GM23338 (cell line): ENCODE measurements around the gene ATP5MC2. TPM values are rescaled to one million over a fixed set of nuclear protein-coding genes. Genes with fewer than 3 reads are reported as not detected.

Experiments used
- ATAC-seq: fragments of 200-7000 bp; cut with Tn5 transposase; 3 replicates; pipeline ENCODE4 v1.9.1; 2020
- DNase-seq: peaks from one replicate; pipeline ENCODE4 v3.0.0-alpha.2; 2015; ENCODE audit warnings: low spot score
- H2AFZ ChIP-seq: fragments of 200-600 bp; sonication (generic); 2 replicates; pipeline ENCODE4 v1.8.0; 2016; ENCODE audit warnings: antibody characterized with exemption, mild to moderate bottlenecking, moderate library complexity
- H3F3A ChIP-seq: fragments of 200-600 bp; sonication (generic); replicated peaks from 2 replicates; pipeline ENCODE4 v1.8.0; 2017; ENCODE audit warnings: antibody characterized with exemption, mixed run types, low read depth
- H3K27ac ChIP-seq: fragments of 200-600 bp; sonication (generic); 2 replicates; pipeline ENCODE4 v1.6.1; 2016; ENCODE audit warnings: low read depth
- H3K27me3 ChIP-seq: fragments of 200-600 bp; sonication (generic); 2 replicates; pipeline ENCODE4 v1.8.0; 2016; ENCODE audit warnings: mild to moderate bottlenecking, mixed run types, moderate library complexity; ENCODE audit not compliant: insufficient read depth
- H3K36me3 ChIP-seq: fragments of 200-600 bp; sonication (generic); 2 replicates; pipeline ENCODE4 v1.8.0; 2016; ENCODE audit warnings: mild to moderate bottlenecking; ENCODE audit not compliant: insufficient read depth
- H3K4me1 ChIP-seq: fragments of 200-600 bp; sonication (generic); 2 replicates; pipeline ENCODE4 v1.8.0; 2016; ENCODE audit warnings: mild to moderate bottlenecking, moderate library complexity; ENCODE audit not compliant: insufficient read depth
- H3K4me2 ChIP-seq: fragments of 200-600 bp; sonication (generic); 2 replicates; pipeline ENCODE4 v1.7.1; 2017; ENCODE audit warnings: mixed run types
- H3K4me3 ChIP-seq: fragments of 200-600 bp; sonication (generic); 2 replicates; pipeline ENCODE4 v1.6.1; 2016; ENCODE audit warnings: mixed run types
- H3K79me2 ChIP-seq: fragments of 200-600 bp; sonication (generic); replicated peaks from 2 replicates; pipeline ENCODE4 v1.8.0; 2017; ENCODE audit warnings: mild to moderate bottlenecking; ENCODE audit not compliant: insufficient read depth
- H3K9me2 ChIP-seq: fragments of 200-600 bp; sonication (generic); 2 replicates; pipeline ENCODE4 v1.8.0; 2017; ENCODE audit not compliant: insufficient read depth
- H4K20me1 ChIP-seq: fragments of 200-600 bp; sonication (generic); replicated peaks from 2 replicates; pipeline ENCODE4 v1.8.0; 2017; ENCODE audit warnings: mild to moderate bottlenecking; ENCODE audit not compliant: insufficient read depth
- H3K27ac Mint-ChIP-seq: 2 replicates; pipeline ENCODE4 v1.8.0; 2020; ENCODE audit warnings: inconsistent platforms, mild to moderate bottlenecking, moderate library complexity, mixed read lengths
- H3K27me3 Mint-ChIP-seq: 3 replicates; pipeline ENCODE4 v1.8.0; 2022; ENCODE audit warnings: low read depth, mild to moderate bottlenecking, moderate library complexity, mixed read lengths, inconsistent platforms; ENCODE audit not compliant: insufficient read depth, poor library complexity
- H3K36me3 Mint-ChIP-seq: 3 replicates; pipeline ENCODE4 v1.8.0; 2021; ENCODE audit warnings: low read depth, mild to moderate bottlenecking, inconsistent platforms, moderate library complexity, mixed read lengths
- H3K4me1 Mint-ChIP-seq: 3 replicates; pipeline ENCODE4 v1.8.0; 2020; ENCODE audit warnings: mild to moderate bottlenecking, inconsistent platforms, mixed read lengths
- H3K4me3 Mint-ChIP-seq: 3 replicates; pipeline ENCODE4 v1.8.0; 2021; ENCODE audit warnings: moderate library complexity, mild to moderate bottlenecking, inconsistent platforms, mixed read lengths
- H3K9me3 Mint-ChIP-seq: 3 replicates; pipeline ENCODE4 v1.8.0; 2020; ENCODE audit warnings: moderate library complexity, mild to moderate bottlenecking, inconsistent platforms, mixed read lengths
- CREB1 ChIP-seq: fragments of 250-450 bp; sonication (Bioruptor Pico); IDR thresholded peaks from 2 replicates; pipeline ENCODE4 v1.5.0; 2020; ENCODE audit warnings: low read depth, mild to moderate bottlenecking, moderate library complexity
- CTCF ChIP-seq, 2 experiments: fragments of 200-600 bp in 1 of 2; sonication (generic) in 1 of 2; conservative IDR thresholded peaks; 2 replicates each; pipeline versions ENCODE4 v1.5.1 to v1.6.1; 2016 to 2017; ENCODE audit warnings: antibody characterized with exemption in 2 of 2, low read depth in 2 of 2, mild to moderate bottlenecking in 2 of 2, moderate library complexity in 1 of 2
- ETS1 ChIP-seq: IDR thresholded peaks from 2 replicates; pipeline ENCODE4 v1.6.1; 2016; ENCODE audit warnings: antibody characterized with exemption
- EZH2 ChIP-seq: fragments of 200-600 bp; sonication (generic); IDR thresholded peaks from one replicate; pipeline ENCODE4 v1.8.0; 2017; ENCODE audit warnings: antibody characterized with exemption, mild to moderate bottlenecking, low read depth; ENCODE audit not compliant: unreplicated experiment
- EZH2phosphoT487 ChIP-seq: fragments of 200-600 bp; sonication (generic); IDR thresholded peaks from one replicate; pipeline ENCODE4 v1.8.1; 2018; ENCODE audit warnings: antibody characterized with exemption; ENCODE audit not compliant: unreplicated experiment
- JUNB ChIP-seq: IDR thresholded peaks from one replicate; pipeline ENCODE4 v1.6.1; 2016; ENCODE audit warnings: antibody characterized with exemption; ENCODE audit not compliant: unreplicated experiment
- NANOG ChIP-seq: IDR thresholded peaks from 2 replicates; pipeline ENCODE4 v1.6.1; 2016; ENCODE audit warnings: antibody characterized with exemption, borderline replicate concordance
- POLR2AphosphoS5 ChIP-seq: IDR thresholded peaks from 2 replicates; pipeline ENCODE4 v1.6.1; 2016; ENCODE audit warnings: antibody characterized with exemption, low read depth
- REST ChIP-seq: IDR thresholded peaks from one replicate; pipeline ENCODE4 v1.6.1; 2018; ENCODE audit warnings: antibody characterized with exemption; ENCODE audit not compliant: unreplicated experiment
- STAT1 ChIP-seq: IDR thresholded peaks from one replicate; pipeline ENCODE4 v1.6.1; 2016; ENCODE audit warnings: antibody characterized with exemption; ENCODE audit not compliant: unreplicated experiment
- ZNF114 ChIP-seq: fragments of 250-450 bp; sonication (Bioruptor Pico); IDR thresholded peaks from 2 replicates; pipeline ENCODE4 v1.5.0; 2020; ENCODE audit warnings: mild to moderate bottlenecking, moderate library complexity
- ZNF331 ChIP-seq: fragments of 250-450 bp; sonication (Bioruptor Pico); IDR thresholded peaks from 2 replicates; pipeline ENCODE4 v1.5.0; 2020; ENCODE audit warnings: low read depth, mild to moderate bottlenecking, moderate library complexity
- ZNF462 ChIP-seq: fragments of 250-450 bp; sonication (Bioruptor Pico); IDR thresholded peaks from 2 replicates; pipeline ENCODE4 v1.5.0; 2020; ENCODE audit warnings: mild to moderate bottlenecking, moderate library complexity
- polyA plus RNA-seq: library from polyadenylated mRNA; unstranded; fragments of >200 nt; fragmentation: Nextera tagmentation; extraction: Ambion mirVana; gene quantifications from 2 replicates; pipeline ENCODE4 v1.2.1, GENCODE V29; 2016
- total RNA-seq: library from RNA; depleted of rRNA; stranded (reverse); fragments of >200 nt; shearing (Covaris generic); gene quantifications from 2 replicates; pipeline ENCODE4 v1.2.3, GENCODE V29; 2014

Gene ATP5MC2
- total and polyA plus RNA-seq, 2 experiments from 2014 or later: 362 to 821 TPM

- peaks cover 84% of the 10 kb centered on the region for H3K36me3 Mint-ChIP-seq
- no peaks in the 10 kb centered on the region for H3K4me1 ChIP-seq
- H3K79me2 ChIP-seq: peaks cover 5% of the 10 kb centered on the region; the same call in 1 of the 2 replicates
- H3K27me3 Mint-ChIP-seq: peaks cover 8% of the 10 kb centered on the region
- no peaks in the 10 kb centered on the region for H3K9me2 ChIP-seq
- no peak overlapping the region for H3K4me3 Mint-ChIP-seq
- no peaks in the 10 kb centered on the region for H3K9me3 Mint-ChIP-seq
- H3K27ac ChIP-seq: no peak overlapping the region
- H3K4me3 ChIP-seq: no peak overlapping the region
- H3F3A ChIP-seq: peaks cover 18% of the 10 kb centered on the region
- peaks cover 13% of the 10 kb centered on the region for H4K20me1 ChIP-seq
- no peaks in the 10 kb centered on the region for H3K27me3 ChIP-seq
- TF ChIP-seq ZNF114 (CRISPR knock-in tag) (no peak), REST (no peak), JUNB (no peak), ETS1 (no peak), EZH2phosphoT487 (no peak), POLR2AphosphoS5 (no peak), STAT1 (no peak), EZH2 (no peak), CREB1 (CRISPR knock-in tag) (no peak), ZNF462 (CRISPR knock-in tag) (no peak), ZNF331 (no peak), CTCF (conservative IDR thresholded peaks at IDR 0.05; ENCODE audit: low read depth in 2 of 2) (no peak), NANOG (no peak)
- DNase-seq (no peak), ATAC-seq (no peak)
- no peaks in the 10 kb centered on the region for H3K4me1 Mint-ChIP-seq
- H3K36me3 ChIP-seq: peaks cover 61% of the 10 kb centered on the region
- no peak overlapping the region for H3K4me2 ChIP-seq
- H3K27ac Mint-ChIP-seq: no peak overlapping the region
- H2AFZ ChIP-seq: no peak overlapping the region
Measured at GRCh38 chr12:53667080-53667479, 8.8 kb downstream of the ATP5MC2 start.
